NK-92 (cell line): ENCODE data around the gene CATSPERE.
"Not testable (repeated sequence)": the region's sequence is repeated elsewhere in the genome, so short reads cannot be mapped to it uniquely, and the experiment has no call there.

Source experiments
- DNase-seq: peaks from one replicate; lab custom pipeline; 2025; ENCODE audit not compliant: unreplicated experiment; lab: John Stamatoyannopoulos, UW

The CATSPERE gene

DNA sequence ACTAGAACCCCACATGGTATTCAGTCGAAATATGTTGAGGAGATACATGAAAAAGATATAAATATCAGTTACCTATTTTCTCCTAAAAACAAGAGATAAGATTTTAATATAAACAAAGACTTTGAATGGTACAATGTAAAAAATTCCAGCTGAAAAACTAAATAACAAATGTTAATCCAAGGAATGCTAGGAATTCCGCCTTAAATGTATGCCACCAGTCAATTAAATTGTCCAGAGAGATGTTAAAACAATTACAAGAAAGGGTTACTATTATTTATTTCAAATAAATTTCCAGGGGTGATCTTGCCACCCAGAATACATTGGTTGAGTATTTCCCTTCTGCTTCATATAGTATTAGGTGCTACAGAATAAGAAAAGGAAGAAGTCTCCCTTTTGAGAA lies 13.5 kb upstream of the CATSPERE start:
- DNase-seq: no peak

DNA sequence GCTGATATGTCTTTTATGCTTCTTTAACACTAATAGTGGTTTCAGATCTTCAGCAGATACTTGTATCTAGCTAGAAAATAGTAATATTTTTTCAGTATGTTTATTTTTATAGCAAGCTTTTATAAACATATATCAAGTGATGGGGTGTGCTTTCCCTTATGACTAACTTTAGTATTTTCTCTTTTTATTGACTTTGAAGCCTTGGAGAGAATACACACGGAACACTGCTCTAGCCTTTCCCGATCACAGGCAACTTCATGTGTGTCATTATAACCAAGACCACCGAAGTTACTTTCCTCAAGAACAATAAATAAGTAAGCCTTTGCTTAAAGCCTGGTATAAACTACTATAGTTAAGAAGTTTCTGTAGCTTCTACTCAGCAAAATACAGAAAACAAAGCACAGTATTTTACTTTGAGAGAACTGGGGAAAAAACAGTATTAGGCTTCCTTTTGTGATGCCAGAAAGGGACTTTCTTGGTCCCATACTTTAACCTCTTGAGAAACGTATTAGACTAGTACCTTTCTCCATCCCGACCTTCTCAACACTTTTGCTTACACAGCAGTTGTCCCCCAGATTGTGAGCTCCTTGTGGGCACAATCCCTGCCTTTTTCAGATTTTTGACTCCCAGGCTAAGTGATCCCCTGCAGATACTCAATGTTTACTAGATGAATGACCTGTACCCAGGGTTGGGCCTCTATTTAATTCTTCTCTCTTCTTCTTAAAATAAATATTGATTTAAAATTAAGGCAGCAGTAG lies 12.6 kb upstream of the CATSPERE start:
- no peak for DNase-seq

DNA sequence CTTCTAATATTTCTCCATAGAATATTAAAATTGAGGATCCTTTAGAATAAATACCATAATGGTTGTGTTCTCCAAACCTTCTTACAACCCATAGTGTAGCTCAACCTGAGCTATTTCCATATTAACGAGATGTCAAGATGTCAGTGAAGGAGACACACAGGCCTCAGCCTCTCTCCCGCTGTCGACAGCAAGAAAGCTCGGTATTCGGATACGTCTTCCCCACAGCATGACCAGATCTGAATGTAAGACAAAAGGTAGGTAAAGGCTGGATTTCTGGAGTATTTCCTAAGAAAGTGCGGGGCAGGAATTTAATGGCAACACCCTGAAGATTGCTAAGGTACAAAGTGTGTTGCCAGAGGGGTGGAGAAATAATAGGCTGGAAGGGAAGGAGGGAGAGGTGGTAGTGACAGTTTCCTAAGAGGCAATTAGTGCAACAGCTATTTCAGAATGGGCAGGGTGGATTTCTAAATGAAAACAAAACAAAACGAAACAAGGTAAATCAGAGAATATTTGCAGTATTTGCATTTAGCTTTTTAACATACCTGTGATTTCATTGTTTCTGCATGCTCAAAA lies 11.1 kb upstream of the CATSPERE start:
- no peak for DNase-seq

DNA sequence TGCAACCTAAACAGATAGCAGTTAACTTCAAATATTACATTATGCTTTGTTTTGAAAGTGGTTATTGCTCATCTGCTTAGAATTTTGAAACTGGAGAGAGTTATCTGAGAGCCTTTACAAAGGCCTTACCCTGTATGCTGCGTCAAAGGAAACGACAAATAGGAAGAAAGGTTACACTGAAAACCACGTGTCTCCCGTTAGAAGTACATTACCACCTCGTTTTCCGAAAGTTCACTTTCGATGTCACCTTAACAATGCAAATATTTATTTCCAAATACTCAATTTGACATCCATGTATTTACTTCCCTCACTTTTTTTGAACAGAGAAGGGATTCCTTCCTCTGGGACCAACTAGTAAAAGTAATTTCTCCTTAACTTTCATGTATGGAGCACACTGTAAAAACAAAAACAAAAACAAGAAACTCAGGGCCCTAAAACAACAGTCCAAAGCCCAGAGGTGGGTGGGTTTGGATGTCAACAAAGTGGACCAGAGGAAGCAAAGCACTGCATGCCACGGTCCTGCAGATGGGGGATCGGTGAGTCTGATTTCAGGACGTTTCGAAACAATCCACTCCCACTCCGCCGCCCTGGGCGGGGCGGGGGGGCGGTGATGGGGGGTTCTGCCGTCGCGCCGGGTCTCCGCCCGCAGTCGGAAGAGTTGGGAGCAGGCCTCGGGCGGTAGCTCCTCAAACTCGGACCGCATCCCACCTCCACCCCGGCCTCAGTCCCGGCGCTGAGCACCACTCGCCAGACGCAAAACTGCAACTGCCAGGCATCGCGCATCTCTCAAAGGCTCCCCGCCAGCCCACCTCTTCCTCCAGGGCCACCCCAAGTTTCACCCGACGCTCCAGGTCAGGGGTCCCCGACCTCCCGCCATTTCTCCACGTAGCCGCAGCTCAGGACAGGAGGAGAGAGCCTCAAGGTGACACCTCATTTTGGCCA lies 10.2 kb upstream of the CATSPERE start:
- DNase-seq: no peak

DNA sequence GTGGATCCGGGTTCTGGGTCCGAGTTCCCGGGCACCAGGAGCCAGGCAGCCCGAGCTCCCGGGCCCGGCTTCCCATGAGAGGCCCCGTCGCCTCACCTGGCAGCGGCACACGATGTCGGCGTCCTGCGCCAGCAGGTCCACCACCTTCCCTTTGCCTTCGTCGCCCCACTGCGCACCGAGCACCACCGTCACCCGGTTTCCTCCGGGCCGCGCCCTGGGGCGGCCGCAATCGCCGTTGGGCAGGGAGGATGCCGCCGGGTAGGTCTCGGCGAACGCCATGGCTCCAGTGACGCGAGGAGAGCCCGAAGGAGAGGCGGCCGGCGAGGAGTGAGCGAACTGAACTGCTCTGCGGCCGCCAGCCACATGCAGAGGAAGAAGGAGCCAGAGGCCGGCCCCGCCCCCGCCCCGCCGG lies 9.5 kb upstream of the CATSPERE start, which contains the start of gene ADSS2:
ADSS2 (minus strand) TSS at position 371 of the 412 bp plus-strand sequence; CDS start at position 279, 92 bp downstream.
- DNase-seq: no peak

DNA sequence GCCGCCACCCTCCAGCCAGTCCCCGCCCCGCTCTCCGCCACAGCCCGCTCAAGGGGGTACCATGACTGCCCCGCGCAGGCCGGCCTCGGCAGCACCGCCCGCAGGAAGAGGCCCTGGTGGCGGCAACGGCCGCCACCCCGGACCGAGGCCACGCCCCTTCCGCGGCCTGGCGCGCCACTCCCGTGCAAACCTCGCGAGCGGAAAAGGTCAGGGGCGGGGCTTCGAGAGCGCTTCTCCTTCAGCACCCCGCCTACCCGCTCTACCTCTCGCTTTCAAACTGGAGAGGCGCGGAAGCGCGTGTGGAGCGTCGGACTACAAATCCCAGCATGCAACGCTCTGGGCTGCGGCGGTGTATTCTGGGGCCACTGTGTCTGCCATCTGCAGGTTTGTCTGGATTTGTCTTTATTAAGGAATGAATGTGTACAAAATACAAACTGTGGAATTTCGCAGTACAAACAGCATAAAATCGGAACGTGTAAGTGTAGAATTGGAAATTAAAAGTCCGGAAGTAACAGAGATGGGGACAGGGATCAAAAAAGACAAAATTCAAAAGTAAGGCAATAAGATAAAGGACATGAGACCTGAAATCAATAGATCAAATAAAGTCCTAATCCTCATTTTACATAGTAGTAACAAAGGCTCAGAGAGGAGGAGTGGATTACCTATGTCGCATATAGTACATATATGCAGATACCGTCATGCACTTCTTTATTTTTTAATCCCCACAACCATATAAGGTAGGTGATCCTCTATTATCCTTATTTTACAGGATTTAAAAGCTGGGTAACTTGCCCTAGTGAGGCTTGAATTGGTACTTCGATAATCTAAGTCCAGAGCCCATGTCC lies 8.9 kb upstream of the CATSPERE start:
- DNase-seq: peak; percentile 84

DNA sequence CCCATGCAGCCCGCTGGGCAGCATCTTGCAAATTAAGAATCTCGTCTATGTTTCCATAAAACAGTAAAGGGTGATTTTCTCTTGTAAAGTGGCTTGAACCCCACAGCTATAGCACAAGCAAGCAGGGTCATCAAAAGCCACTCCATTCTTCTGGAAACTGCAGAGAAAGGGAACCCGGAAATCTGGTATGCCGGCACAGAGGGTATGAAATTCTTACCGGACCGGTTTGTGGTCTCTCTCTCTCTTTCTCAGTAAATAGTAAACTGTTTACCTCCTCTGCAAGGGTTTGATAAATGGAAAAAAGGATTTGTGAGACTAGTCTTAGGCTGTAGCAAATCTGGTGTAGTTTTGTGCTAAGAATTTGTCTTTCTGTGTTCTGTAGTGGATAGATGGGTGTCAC lies 6.7 kb upstream of the CATSPERE start:
- no peak for DNase-seq

DNA sequence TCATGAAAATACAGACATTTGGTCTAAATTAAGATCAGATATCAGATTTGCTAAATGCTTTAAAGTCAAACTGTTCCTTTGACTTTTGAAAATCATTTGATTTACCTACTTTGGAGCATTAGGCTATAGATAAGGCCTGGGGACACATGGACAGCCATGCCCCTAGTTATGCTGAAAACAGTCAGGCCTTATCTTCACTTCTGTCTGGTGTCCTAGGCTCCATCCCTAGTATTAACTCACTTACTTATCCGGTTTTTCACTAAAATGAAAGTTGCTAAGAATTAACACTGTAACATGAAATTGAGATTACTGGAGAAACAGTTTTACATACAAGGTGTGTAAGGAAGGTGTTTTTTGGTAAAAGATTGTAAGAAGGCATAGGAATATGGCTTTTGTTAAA lies 4.5 kb upstream of the CATSPERE start:
- no peak for DNase-seq

DNA sequence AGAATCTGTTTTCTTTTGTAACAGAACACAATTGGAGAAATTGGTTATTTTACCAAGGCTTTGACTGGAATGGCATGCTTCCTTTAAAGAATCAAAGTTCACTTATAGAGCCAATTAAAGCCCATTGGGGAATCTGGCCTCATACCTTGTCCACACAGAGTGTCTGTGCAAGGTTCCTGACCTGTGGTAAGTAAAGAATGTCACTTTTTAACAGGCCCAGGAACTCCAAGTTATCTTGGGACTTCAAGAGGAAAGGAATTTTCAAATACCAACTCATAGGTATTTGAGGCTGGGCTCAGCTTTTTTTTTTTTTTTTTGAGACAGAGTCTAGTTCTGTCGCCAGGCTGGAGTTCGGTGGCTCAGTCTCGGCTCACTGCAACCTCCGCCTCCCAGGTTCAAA lies 2.3 kb upstream of the CATSPERE start:
- DNase-seq: no peak

DNA sequence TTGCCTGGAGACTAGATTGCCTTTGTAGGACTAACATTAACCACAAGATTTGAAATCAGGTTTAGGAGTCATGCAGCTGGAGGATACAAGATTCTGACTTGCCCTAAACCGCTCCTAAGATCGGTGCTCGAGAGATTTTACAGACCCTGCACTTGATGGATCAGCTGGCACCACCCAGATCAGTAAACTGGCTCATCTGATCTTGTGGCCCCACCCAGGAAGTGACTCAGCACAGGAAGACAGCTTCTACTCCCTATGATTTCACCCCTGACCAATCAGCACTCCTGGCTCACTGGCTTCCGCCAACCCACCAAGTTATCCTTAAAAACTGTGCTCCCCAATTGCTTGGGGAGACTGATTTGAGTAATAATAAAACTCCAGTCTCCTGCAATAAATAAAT lies 876 bp upstream of the CATSPERE start:
- no peak for DNase-seq

DNA sequence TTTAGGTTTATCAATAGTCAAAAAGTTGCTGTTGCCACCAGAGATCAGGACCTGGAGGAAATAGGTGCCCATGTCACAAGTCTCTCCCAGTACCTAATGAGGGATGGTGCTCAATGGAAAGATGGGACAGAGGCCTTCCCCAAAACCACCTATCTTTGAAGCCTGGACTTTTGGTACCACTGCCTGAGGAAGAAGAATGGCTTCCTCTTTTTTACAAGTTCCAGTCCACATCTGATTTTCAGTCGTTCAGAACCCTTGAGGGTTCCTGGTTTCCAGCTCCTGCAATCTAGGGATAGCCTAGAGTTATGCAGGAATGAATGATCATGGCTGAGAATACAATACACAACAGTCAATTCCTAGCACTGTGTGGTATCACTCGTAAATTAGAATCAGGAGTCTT lies 5.7 kb downstream of the CATSPERE start:
- no peak for DNase-seq

DNA sequence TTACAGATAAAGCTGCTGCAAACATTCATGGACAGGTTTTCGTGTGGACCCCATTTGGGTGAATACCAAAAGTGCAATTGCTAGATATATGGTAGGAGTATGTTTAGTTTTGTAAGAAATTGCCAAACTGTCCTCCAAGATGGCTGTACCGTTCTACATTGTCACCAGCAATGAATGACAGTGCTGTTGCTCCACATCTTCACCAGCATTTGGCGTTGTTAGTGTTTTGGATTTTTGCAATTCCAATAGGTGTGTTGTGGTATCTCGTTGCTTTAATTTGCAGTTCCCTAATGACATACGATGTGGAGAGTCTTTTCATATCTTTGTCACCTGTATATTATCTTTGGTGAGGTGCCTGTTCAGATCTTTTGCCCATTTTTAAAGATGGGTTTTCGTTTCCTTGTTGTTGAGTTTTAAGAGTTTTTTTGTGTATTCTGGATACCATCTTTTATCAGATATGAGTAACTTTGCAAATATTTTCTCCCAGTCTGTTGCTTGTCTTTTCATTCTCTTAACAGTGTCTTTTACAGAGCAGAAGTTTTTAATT lies 12.1 kb downstream of the CATSPERE start:
- no peak for DNase-seq

DNA sequence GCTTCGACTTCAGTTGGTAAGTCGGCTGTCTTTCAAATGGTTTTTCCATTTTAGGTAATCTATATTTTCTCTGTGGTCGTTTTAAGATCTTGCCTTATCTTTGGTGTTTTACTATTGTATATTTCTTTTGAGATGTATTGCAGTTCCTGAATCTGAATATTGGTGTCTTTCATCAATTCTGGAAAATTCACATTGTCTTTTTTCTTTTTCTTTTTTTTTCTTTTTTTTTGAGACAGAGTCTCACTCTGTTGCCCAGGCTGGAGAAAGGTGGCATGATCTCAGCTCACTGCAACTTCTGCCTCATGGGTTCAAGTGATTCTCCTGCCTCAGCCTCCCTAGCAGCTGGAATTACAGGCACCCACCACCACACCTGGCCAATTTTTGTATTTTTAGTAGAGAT lies 23.9 kb downstream of the CATSPERE start:
- DNase-seq: not testable (repeated sequence)

DNA sequence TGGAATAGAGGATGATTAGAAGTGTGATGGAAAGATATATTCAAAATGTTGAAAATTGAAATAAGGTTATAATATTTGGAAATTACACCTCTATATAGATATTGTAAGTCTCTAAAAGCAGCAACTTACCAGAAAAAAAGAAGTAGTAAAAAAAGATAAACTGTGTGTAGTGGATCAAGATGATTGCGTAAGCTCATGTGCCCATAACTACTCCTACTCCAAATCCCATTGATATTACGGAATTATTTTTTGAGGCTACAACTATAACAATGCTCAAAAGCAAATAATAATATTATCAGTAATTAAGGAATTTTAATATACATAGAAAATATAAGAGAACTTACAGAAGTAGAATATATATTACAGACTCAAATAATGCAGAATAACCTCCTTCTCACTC lies 33.6 kb downstream of the CATSPERE start:
- DNase-seq: no peak

DNA sequence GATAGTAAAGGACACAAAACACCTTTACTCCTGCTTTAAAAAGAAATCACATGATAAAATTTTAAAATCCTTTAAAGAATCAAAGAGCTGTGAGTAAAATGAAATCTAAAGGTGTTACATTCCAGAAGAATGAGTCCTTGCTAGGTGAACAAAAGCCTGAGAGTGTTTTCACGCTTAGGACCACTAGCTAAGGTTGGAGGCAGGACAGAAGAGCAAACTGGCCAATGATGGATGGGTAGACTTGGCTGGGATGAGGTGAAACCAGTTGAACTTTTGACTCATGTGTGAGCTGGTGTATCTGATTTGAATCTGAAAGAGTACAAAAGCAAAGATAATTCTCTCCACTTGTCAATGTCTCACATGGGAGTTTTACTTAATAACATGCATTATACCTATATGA lies 35.1 kb downstream of the CATSPERE start:
- no peak for DNase-seq

DNA sequence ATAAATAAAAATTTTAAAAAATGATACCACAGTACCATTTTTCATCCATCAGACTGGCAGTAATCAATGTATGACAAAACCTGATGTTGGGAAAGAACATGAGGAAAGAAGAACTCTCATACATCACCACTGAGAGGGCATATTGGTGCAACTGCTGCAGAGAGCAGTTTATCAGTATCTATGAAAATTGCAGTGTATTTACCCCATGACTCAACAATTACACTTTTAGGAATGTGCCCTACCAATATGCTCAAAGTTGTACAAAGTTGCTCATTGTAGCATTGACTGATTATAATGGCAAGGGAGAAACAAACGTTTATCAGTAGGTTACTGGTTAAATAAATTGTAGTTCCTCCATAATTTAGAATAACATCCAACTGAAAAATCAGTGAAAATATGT lies 36.7 kb downstream of the CATSPERE start:
- DNase-seq: no peak

DNA sequence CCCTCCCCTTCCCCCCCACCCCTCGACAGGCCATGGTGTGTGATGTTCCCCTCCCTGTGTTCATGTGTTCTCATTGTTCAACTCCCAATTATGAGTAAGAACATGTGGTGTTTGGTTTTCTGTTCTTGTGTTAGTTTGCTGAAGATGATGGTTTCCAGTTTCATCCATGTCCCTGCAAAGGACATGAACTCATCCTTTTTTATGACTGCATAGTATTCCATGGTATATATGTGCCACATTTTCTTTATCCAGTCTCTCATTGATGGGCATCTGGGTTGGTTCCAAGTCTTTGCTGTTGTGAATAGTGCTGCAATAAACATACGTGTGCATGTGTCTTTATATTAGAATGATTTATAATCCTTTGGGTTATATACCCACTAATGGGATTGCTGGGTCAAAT lies 38.4 kb downstream of the CATSPERE start:
- not testable (repeated sequence) for DNase-seq

DNA sequence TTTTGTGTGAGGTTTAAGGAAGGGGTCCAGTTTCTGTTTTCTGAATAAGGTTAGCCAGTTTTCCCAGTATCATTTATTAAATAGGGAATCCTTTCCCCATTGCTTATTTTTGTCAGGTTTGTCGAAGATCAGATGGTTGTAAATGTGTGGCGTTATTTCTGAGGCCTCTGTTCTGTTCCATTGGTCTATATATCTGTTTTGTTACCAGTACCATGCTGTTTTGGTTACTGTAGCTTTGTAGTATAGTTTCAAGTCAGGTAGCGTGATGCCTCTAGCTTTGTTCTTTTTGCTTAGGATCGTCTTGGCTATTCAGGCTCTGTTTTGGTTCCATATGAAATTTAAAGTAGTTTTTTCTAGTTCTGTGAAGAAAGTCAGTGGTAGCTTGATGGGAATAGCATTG lies 39.4 kb downstream of the CATSPERE start:
- DNase-seq: not testable (repeated sequence)

DNA sequence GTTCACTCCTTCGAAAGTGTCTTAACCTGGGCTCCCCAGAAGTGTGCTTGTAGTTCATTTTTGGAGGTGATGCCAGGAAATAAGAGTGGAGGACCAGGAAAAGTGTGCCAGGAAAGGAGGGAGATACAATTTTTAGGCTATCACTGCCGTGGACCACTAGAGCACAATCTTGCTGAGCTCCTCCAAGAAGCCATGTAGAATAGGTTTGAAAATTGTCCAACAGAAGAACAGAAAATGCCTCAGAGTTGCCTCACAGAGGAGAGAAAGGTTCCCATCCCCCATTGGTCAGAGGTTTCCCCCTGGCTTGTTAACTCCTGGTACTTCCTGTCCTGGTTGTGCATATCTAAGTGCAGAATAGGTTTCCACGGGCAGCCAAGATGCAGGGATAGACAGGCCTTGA lies 41.6 kb downstream of the CATSPERE start:
- no peak for DNase-seq

DNA sequence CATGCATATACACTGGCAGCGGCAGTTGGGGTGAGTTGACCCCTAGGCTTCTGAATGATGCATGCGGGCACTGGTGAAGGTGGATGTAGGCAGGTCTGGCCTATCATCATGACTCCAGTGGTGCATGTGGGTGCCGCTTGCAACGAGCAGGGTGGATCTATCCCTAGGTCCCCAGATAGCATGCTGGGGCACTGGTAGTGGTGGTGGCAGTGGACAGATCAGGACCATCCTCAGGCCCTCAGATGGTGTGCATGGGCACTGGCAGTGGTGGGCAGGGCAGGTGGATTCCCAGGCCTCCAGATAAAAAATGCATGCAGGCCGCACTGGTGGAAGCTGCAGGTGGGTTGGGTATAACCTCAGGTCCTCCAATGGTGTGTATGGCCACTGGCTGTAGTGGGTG lies 52.4 kb downstream of the CATSPERE start:
- DNase-seq: no peak

DNA sequence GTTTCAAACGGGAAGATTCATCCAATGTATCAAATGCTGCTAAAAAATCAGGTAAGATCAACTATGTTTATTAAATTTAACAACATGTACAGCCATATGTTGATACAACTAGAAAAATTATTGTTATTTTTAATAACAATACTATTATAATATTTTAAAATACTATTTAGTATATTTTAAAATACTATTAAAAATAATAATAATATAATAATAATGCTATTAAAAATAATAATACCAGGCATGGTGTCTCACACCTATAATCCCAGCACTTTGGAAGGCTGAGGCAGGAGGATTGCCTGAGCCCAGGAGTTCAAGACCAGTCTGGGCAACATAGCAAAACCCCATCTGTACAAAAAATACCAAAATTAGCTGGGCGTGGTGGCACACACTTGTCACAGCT lies 54.6 kb downstream of the CATSPERE start:
- DNase-seq: no peak
